ENCODE data around the gene SETBP1.

The SETBP1 gene

GRCh38 chr18:45086777-45087176 lies 406.1 kb downstream of the SETBP1 start:
- FAIRE-seq: no peak

DNA sequence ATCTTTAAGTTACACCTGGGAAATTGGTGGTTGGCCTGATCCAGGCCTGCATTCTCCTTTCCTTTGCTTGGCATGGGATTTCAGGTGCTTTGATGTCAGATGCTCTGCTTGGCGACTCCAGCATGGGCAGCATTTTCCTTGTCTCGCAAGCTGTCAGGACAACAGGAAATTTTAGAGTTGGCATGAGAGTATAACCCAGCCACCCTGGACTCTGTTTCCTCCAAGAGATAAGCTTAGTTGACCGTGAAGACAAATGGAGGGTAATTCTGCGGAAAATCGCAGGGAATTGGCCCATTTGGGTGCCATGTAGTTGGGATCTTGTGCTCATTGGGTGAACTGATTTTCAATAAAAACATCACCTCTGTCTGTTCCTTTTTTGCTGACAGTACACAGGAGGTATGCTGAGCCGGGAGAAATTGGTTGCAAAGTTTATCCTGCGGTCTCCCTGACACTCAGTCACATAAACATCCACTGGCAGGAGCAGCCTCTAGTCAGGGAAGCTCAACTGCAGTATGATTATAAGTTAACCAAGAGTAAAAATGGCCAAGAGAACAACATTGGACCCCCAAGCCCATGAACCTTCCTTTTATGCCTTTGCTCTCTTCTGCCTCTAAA lies 409.9 kb downstream of the SETBP1 start:
- no peak for FAIRE-seq

DNA sequence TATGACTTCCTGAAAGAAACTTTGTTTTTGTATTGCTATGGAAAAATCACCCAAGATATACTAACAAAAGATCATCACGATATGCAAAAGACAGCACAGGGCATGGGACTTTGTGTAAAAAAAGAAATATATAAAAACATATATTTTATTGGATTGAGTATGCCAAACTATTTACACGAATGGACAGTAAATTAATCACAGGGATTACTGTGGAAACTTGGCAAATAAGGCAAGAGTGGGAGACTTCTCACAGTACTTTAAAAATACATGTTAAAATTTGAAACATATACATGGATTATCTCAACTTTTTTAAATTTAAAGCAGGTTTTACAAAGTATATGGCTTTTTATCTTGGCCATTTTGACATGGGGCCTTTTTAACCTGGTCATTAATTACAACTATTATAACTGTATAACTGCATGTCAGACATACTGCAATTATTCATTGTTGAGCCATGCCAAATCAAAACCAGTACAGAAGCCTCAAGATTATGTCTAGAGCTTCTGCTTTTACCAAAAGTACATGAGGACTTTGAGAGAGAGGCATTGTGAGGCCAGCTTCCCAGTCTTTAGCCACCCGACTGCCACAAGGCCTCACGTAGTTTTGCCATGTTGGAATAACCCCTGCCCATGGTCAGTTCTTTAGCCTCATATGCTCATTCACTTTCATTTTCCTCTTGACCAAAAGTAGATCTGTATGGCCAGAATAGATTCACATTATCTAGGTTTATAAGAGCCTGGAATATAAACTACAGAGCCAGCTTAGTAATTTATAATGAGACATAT lies 419.8 kb downstream of the SETBP1 start:
- no peak for FAIRE-seq

DNA sequence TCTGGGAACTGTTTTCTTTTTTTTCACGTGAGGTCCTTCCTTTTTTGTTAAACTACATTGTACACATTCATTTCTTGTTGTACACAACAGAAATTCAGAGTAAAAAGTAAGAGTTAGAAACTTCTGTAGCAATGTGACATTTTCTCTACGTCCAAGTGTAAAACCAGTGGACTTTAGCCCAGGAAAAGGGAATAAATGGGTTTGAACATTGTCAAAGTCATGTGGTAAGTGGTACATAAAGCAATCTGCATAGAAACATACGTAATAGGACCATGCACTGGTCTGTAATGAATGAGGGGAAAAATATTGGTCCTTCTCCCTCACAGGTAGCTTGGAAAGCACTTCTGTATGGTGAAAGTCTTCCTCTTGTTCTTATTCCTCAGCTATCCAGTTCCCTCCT lies 421.4 kb downstream of the SETBP1 start:
- FAIRE-seq: no peak

GRCh38 chr18:45102863-45103262 lies 422.2 kb downstream of the SETBP1 start:
- no peak for FAIRE-seq

- no peak for FAIRE-seq
Measured at GRCh38 chr18:45103319-45104048, 422.8 kb downstream of the SETBP1 start.

- FAIRE-seq: no peak
Measured at GRCh38 chr18:45104049-45104395, 423.3 kb downstream of the SETBP1 start.

- no peak for FAIRE-seq
Measured at GRCh38 chr18:45106331-45106774, 425.7 kb downstream of the SETBP1 start.

DNA sequence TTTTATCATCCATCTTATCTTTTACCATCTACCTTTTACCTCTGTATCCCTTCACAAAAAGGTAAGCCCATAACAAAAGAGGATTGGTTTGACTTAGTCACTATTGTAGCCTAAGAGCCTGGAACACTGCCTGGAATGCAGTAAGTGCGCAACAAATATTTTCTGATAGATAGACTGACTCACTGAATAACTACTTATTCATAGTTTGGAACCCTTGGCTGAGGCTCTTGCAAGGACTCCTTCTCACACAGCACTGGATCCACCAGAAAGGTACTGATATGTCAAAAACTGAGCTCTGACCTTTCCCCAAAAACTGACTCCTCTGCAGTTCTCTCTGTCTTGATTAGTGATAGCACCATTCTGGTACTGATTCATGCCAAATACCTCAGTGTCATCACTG lies 426.7 kb downstream of the SETBP1 start:
- FAIRE-seq: no peak

GRCh38 chr18:45108754-45109153 lies 428.1 kb downstream of the SETBP1 start:
- no peak for FAIRE-seq

DNA sequence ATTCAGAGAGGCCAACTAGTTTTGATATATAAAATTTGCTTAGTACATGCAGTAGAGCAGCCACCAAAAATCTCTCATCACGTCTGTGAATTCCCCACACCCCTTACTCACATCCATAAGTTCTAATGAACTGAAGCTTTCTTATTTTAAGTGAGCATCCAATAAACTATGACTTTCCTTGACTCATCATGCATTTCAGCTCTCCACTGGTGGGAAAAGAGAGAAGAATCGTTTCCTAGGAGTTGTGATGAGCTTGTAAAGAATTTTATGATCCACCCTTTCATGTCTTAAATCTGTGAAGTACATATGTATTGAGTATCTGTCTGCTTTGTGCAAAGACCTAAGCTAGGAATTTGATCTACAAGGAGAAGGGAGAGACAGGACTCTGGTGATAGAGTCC lies 428.6 kb downstream of the SETBP1 start:
- no peak for FAIRE-seq

DNA sequence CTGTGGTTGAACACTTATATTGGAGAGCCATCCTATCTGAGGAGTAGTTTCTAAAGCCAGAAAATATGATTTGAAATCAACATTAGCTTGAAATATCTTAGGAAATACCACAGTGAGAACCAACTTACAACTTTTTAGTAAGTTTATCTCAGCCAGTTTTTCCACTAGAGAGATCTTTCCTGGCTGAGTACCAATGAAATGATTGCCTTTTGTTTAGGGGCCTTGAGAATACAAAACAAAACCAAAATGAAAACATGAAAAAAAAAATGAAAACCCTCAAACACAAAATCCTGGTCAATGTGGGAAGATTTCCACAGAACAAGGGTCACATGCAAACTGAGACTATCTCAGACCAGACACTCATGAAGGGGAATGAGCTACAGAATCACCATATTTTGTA lies 429.0 kb downstream of the SETBP1 start:
- no peak for FAIRE-seq

- FAIRE-seq: no peak
Measured at GRCh38 chr18:45110577-45111501, 430.2 kb downstream of the SETBP1 start.

- no peak for FAIRE-seq
Measured at GRCh38 chr18:45111502-45111848, 430.8 kb downstream of the SETBP1 start.

- FAIRE-seq: no peak
Measured at GRCh38 chr18:45112682-45113081, 432.0 kb downstream of the SETBP1 start.

DNA sequence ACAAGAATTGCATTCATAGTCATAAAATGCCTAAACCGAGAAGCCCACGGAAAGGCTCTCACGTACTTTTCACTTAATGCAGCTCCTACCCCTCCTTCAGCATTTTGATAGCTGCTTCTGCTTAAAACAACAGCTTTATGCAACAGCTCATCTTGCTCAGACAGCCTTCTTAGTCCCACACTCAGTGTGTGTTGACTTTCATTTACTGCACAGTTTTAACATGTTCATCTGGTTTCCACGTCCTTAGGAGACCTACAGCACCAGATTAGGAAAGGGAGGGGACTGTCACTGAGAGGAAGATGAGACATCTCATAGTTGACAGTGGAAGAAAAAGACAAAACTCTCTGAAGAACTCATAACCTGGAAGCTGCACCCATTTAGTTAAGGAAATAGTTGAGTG lies 435.4 kb downstream of the SETBP1 start:
- FAIRE-seq: no peak
